Measurements from ENCODE around the gene WDPCP.
"Not testable (repeated sequence)": the region's sequence is repeated elsewhere in the genome, so short reads cannot be mapped to it uniquely, and the experiment has no call there.

Gene WDPCP

GRCh38 chr2:63425606-63426005 is 162.7 kb downstream of the WDPCP start:
- TF ChIP-seq CTCF (conservative IDR thresholded peaks at IDR 0.05) = no peak

GRCh38 chr2:63425079-63425416 is 163.2 kb downstream of the WDPCP start:
- TF ChIP-seq ZFX (IDR thresholded peaks at IDR 0.05) (no peak), CTCF (conservative IDR thresholded peaks at IDR 0.05) (peak; percentile 30)
- no peak overlapping the region for H3K27ac ChIP-seq

More at GRCh38 chr2:63425606-63426005, 162.7 kb downstream of the WDPCP start:
- H3K27ac ChIP-seq = no peak overlapping the region

- no peak overlapping the region for H3K27ac ChIP-seq
- TF ChIP-seq CTCF (conservative IDR thresholded peaks at IDR 0.05) (peak; percentile 64), ZFX (IDR thresholded peaks at IDR 0.05) (no peak)
Measured at GRCh38 chr2:63424329-63425078, 163.8 kb downstream of the WDPCP start.

- TF ChIP-seq CTCF (conservative IDR thresholded peaks at IDR 0.05) = no peak
- no peak for TF ChIP-seq ZFX (IDR thresholded peaks at IDR 0.05)
- no peak overlapping the region for H3K27ac ChIP-seq
Measured at GRCh38 chr2:63422556-63422955, 165.7 kb downstream of the WDPCP start.

- no peak overlapping the region for H3K27ac ChIP-seq
- no peak for TF ChIP-seq ZFX (IDR thresholded peaks at IDR 0.05)
- no peak for TF ChIP-seq CTCF (conservative IDR thresholded peaks at IDR 0.05)
Measured at GRCh38 chr2:63408530-63408929, 179.7 kb downstream of the WDPCP start.

GRCh38 chr2:63406641-63407040 is 181.6 kb downstream of the WDPCP start:
- H3K27ac ChIP-seq = no peak overlapping the region
- no peak for TF ChIP-seq ZFX (IDR thresholded peaks at IDR 0.05)
- no peak for TF ChIP-seq CTCF (conservative IDR thresholded peaks at IDR 0.05)

- no peak overlapping the region for H3K27ac ChIP-seq
- TF ChIP-seq ZFX (IDR thresholded peaks at IDR 0.05) (no peak), CTCF (conservative IDR thresholded peaks at IDR 0.05) (no peak)
Measured at GRCh38 chr2:63403820-63404219, 184.5 kb downstream of the WDPCP start.

GRCh38 chr2:63402889-63403288 is 185.4 kb downstream of the WDPCP start:
- H3K27ac ChIP-seq = not testable (repeated sequence)
